Measurements from ENCODE around the gene PRKCE.

DNA sequence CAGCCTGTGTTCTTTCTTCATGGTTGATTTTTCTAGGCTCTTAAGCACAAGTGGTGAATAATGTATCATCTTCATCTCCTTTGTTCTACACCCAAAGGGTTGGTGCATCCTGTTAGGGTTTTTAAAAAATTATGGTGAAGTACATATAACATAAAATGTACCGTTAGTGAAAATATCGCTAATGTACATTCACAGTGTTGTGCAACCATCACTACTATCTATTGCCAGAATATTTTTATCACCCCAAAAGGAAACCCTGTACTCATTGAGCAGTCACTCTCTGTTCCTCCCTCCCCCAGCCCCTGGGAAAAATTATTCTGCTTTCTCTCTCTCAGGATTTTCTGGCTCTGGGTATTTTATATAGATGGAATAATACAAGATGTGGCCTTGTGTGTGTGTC is 98.5 kb downstream of the PRKCE start:
- no peak for TF ChIP-seq POLR2AphosphoS5 (IDR thresholded peaks at IDR 0.05; ENCODE audit: borderline replicate concordance, low read depth, low read length)
- TF ChIP-seq EZH2 (IDR thresholded peaks at IDR 0.05), result no peak
- no peak for TF ChIP-seq FOXP2 (optimal IDR thresholded peaks at IDR 0.05; ENCODE audit: control extremely low read depth, extremely low read length, insufficient read depth)
